MM.1S (cell line): ENCODE data around the gene PIK3C3.

Experiments used
- DNase-seq: peaks from one replicate; pipeline ENCODE4 v3.0.0-alpha.2; 2015
- H2AFZ ChIP-seq: fragments of 300-600 bp; sonication (generic); 2 replicates; pipeline ENCODE4 v1.6.0; 2016; ENCODE audit warnings: antibody characterized with exemption, low read length
- H3F3A ChIP-seq: fragments of 300-600 bp; sonication (generic); 2 replicates; pipeline ENCODE4 v1.6.1; 2016; ENCODE audit warnings: mild to moderate bottlenecking, antibody characterized with exemption, low read length, moderate library complexity, mixed read lengths; ENCODE audit not compliant: insufficient read depth
- H3K27ac ChIP-seq: fragments of 300-600 bp; sonication (generic); 2 replicates; pipeline ENCODE4 v1.5.1; 2016; ENCODE audit warnings: mild to moderate bottlenecking, low read length
- H3K27me3 ChIP-seq: fragments of 300-600 bp; sonication (generic); replicated peaks from 2 replicates; pipeline ENCODE4 v1.6.0; 2016; ENCODE audit warnings: low read length; ENCODE audit not compliant: insufficient read depth
- H3K36me3 ChIP-seq: fragments of 300-600 bp; sonication (generic); replicated peaks from 2 replicates; pipeline ENCODE4 v1.6.1; 2016; ENCODE audit warnings: mild to moderate bottlenecking, low read length, mixed read lengths; ENCODE audit not compliant: insufficient read depth
- H3K4me1 ChIP-seq: fragments of 300-600 bp; sonication (generic); 2 replicates; pipeline ENCODE4 v1.6.1; 2016; ENCODE audit warnings: low read length, mixed read lengths
- H3K4me2 ChIP-seq: fragments of 300-600 bp; sonication (generic); 2 replicates; pipeline ENCODE4 v1.6.0; 2016; ENCODE audit warnings: low read depth, low read length
- H3K4me3 ChIP-seq: fragments of 300-600 bp; sonication (generic); 2 replicates; pipeline ENCODE4 v1.5.1; 2016; ENCODE audit warnings: low read length, mixed read lengths
- H3K79me2 ChIP-seq: fragments of 300-600 bp; sonication (generic); 2 replicates; pipeline ENCODE4 v1.6.1; 2016; ENCODE audit warnings: mixed run types, low read length, mixed read lengths
- H3K9ac ChIP-seq: fragments of 300-600 bp; sonication (generic); 2 replicates; pipeline ENCODE4 v1.6.1; 2016; ENCODE audit warnings: low read length, mixed read lengths
- H3K9me2 ChIP-seq: fragments of 300-600 bp; sonication (generic); replicated peaks from 2 replicates; pipeline ENCODE4 v1.6.1; 2016; ENCODE audit warnings: mild to moderate bottlenecking, low read length, mixed read lengths; ENCODE audit not compliant: insufficient read depth
- H3K9me3 ChIP-seq: fragments of 300-600 bp; sonication (generic); replicated peaks from 2 replicates; pipeline ENCODE4 v1.6.1; 2016; ENCODE audit warnings: mild to moderate bottlenecking, low read length, mixed read lengths; ENCODE audit not compliant: insufficient read depth
- H4K20me1 ChIP-seq: fragments of 300-600 bp; sonication (generic); 2 replicates; pipeline ENCODE4 v1.6.1; 2016; ENCODE audit warnings: mild to moderate bottlenecking, low read length, moderate library complexity, mixed read lengths; ENCODE audit not compliant: insufficient read depth
- CTCF ChIP-seq: fragments of 300-600 bp; sonication (generic); IDR thresholded peaks from 2 replicates; pipeline ENCODE4 v1.5.1; 2016; ENCODE audit warnings: antibody characterized with exemption, low read length, mixed read lengths
- EZH2 ChIP-seq: fragments of 300-600 bp; sonication (generic); optimal IDR thresholded peaks from 2 replicates; pipeline ENCODE3; 2017; ENCODE audit warnings: low read depth, mild to moderate bottlenecking, antibody characterized with exemption, low read length, mixed read lengths
- EZH2phosphoT487 ChIP-seq: fragments of 300-600 bp; sonication (generic); IDR thresholded peaks from 2 replicates; pipeline ENCODE4 v1.6.1; 2018; ENCODE audit warnings: antibody characterized with exemption, low read length

Gene PIK3C3

DNA sequence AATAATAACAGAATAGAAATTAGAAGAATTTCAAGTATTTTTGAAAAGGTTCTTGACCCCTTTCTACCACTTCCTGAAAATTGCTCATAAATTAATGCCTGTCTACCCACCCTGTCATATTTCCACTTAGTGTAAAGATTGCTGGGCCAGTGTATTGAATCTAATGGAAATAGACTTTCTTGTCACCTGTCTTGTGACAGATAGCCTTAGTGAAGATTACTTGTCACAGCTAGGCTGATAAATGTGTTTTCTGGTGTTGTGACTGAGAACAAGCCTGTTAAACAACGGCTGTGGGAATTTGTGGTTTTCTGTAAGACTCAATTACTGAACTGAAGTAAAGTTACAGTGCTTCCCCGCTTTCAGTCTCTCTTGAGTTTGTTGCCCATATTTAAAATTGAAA is 37.0 kb downstream of the PIK3C3 start:
- H3K9me3 ChIP-seq, result no peaks in the 10 kb centered on the region
- no peak overlapping the region for H2AFZ ChIP-seq
- no peak for DNase-seq
- no peaks in the 10 kb centered on the region for H3K79me2 ChIP-seq
- no peaks in the 10 kb centered on the region for H3F3A ChIP-seq
- no peak overlapping the region for H3K4me3 ChIP-seq
- no peaks in the 10 kb centered on the region for H3K36me3 ChIP-seq
- H3K4me1 ChIP-seq, result no peaks in the 10 kb centered on the region
- H3K4me2 ChIP-seq, result no peak overlapping the region
- H3K27ac ChIP-seq, result no peak overlapping the region
- H3K27me3 ChIP-seq, result no peaks in the 10 kb centered on the region
- no peaks in the 10 kb centered on the region for H4K20me1 ChIP-seq
- H3K9ac ChIP-seq, result no peak overlapping the region
- no peak for TF ChIP-seq CTCF
- no peak for TF ChIP-seq EZH2phosphoT487
- no peak for TF ChIP-seq EZH2
- H3K9me2 ChIP-seq, result no peaks in the 10 kb centered on the region

GRCh38 chr18:41992703-41993102 is 37.7 kb downstream of the PIK3C3 start:
- Histone ChIP-seq H3K27me3 (no peaks in the 10 kb centered on the region), H3K4me2 (no peak overlapping the region), H3K9ac (no peak overlapping the region), H3F3A (no peaks in the 10 kb centered on the region), H3K9me3 (no peaks in the 10 kb centered on the region), H3K4me3 (no peak overlapping the region), H3K9me2 (no peaks in the 10 kb centered on the region), H3K4me1 (no peaks in the 10 kb centered on the region), H3K79me2 (no peaks in the 10 kb centered on the region), H3K27ac (no peak overlapping the region), H4K20me1 (no peaks in the 10 kb centered on the region), H3K36me3 (no peaks in the 10 kb centered on the region), H2AFZ (no peak overlapping the region)
- no peak for TF ChIP-seq EZH2phosphoT487
- no peak for TF ChIP-seq EZH2
- no peak for DNase-seq

GRCh38 chr18:41993151-41993550 is 38.1 kb downstream of the PIK3C3 start:
- Histone ChIP-seq H3F3A (no peaks in the 10 kb centered on the region), H4K20me1 (no peaks in the 10 kb centered on the region), H3K4me1 (no peaks in the 10 kb centered on the region), H3K4me2 (no peak overlapping the region), H3K9me2 (no peaks in the 10 kb centered on the region), H2AFZ (no peak overlapping the region), H3K79me2 (no peaks in the 10 kb centered on the region), H3K27ac (no peak overlapping the region), H3K9me3 (no peaks in the 10 kb centered on the region), H3K4me3 (no peak overlapping the region), H3K36me3 (no peaks in the 10 kb centered on the region), H3K27me3 (no peaks in the 10 kb centered on the region), H3K9ac (no peak overlapping the region)
- DNase-seq, result no peak
- no peak for TF ChIP-seq EZH2phosphoT487
- TF ChIP-seq CTCF, result no peak
- no peak for TF ChIP-seq EZH2

DNA sequence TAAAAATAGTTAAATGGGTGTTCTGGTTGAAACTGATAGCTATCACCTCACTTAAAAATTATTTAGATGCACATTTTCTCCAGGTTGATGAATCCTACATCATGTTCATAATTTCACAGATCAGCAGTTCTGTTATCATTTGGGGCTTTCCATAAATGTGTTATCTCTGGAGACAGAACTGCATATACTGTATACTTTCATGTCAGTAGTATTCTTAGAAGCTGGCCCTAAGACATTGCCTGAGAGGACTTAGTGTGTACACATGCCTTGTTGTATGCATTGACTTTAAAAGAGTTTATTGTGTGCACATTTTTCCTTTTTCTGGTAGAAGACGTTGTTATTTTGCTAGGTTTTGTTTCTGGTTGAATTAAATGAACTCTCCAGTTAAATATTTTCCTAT is 41.0 kb downstream of the PIK3C3 start:
- no peaks in the 10 kb centered on the region for H3F3A ChIP-seq
- H3K27me3 ChIP-seq, result no peaks in the 10 kb centered on the region
- DNase-seq, result no peak
- H3K9me2 ChIP-seq, result no peaks in the 10 kb centered on the region
- no peaks in the 10 kb centered on the region for H3K9me3 ChIP-seq
- H3K79me2 ChIP-seq, result no peaks in the 10 kb centered on the region
- no peak overlapping the region for H3K4me2 ChIP-seq
- H3K4me3 ChIP-seq, result no peak overlapping the region
- H3K27ac ChIP-seq, result no peak overlapping the region
- H2AFZ ChIP-seq, result no peak overlapping the region
- H3K9ac ChIP-seq, result no peak overlapping the region
- H3K4me1 ChIP-seq, result no peaks in the 10 kb centered on the region
- TF ChIP-seq CTCF (no peak), EZH2 (no peak), EZH2phosphoT487 (no peak)
- no peaks in the 10 kb centered on the region for H4K20me1 ChIP-seq
- no peaks in the 10 kb centered on the region for H3K36me3 ChIP-seq
